Loucy (cell line): ENCODE results near the gene FTCD.

Source experiments
- H2AFZ ChIP-seq: fragments of 200-600 bp; sonication (generic); 2 replicates; pipeline ENCODE4 v1.6.0; 2016; ENCODE audit warnings: antibody characterized with exemption, mild to moderate bottlenecking, low read length, moderate library complexity
- H3F3A ChIP-seq: fragments of 200-600 bp; 2 replicates; pipeline ENCODE4 v1.6.0; 2016; ENCODE audit warnings: antibody characterized with exemption, low read depth, mild to moderate bottlenecking
- H3K27me3 ChIP-seq: fragments of 200-600 bp; sonication (generic); 2 replicates; pipeline ENCODE4 v1.6.1; 2014; ENCODE audit warnings: low read length, mild to moderate bottlenecking; ENCODE audit not compliant: insufficient read depth, poor library complexity, severe bottlenecking
- H3K36me3 ChIP-seq: fragments of 200-600 bp; sonication (generic); 2 replicates; pipeline ENCODE4 v1.6.1; 2016; ENCODE audit warnings: low read length; ENCODE audit not compliant: insufficient read depth
- H3K4me1 ChIP-seq: fragments of 200-600 bp; sonication (generic); 2 replicates; pipeline ENCODE4 v1.5.1; 2014; ENCODE audit warnings: low read length, mild to moderate bottlenecking; ENCODE audit not compliant: insufficient read depth, poor library complexity, severe bottlenecking
- H3K4me2 ChIP-seq: fragments of 200-600 bp; sonication (generic); 2 replicates; pipeline ENCODE4 v1.6.0; 2014; ENCODE audit warnings: antibody characterized with exemption, low read length, low read depth, mild to moderate bottlenecking; ENCODE audit not compliant: poor library complexity, severe bottlenecking
- H3K4me3 ChIP-seq: fragments of 200-600 bp; sonication (generic); 2 replicates; pipeline ENCODE4 v1.5.1; 2014; ENCODE audit warnings: low read length, mild to moderate bottlenecking, mixed read lengths; ENCODE audit not compliant: poor library complexity, severe bottlenecking
- H3K79me2 ChIP-seq: fragments of 200-600 bp; sonication (generic); 2 replicates; pipeline ENCODE4 v1.6.1; 2014; ENCODE audit warnings: low read length; ENCODE audit not compliant: insufficient read depth
- H3K9ac ChIP-seq: fragments of 200-600 bp; sonication (generic); 2 replicates; pipeline ENCODE4 v1.6.0; 2014; ENCODE audit warnings: mild to moderate bottlenecking, low read depth, low read length, moderate library complexity; ENCODE audit not compliant: poor library complexity, severe bottlenecking
- H3K9me2 ChIP-seq: fragments of 200-600 bp; sonication (generic); replicated peaks from 2 replicates; pipeline ENCODE4 v1.6.1; 2016; ENCODE audit warnings: low read depth, low read length, mixed read lengths
- H3K9me3 ChIP-seq: fragments of 200-600 bp; sonication (generic); 2 replicates; pipeline ENCODE4 v1.6.1; 2014; ENCODE audit warnings: mild to moderate bottlenecking, antibody characterized with exemption, low read length, low read depth; ENCODE audit not compliant: insufficient read depth
- H4K20me1 ChIP-seq: fragments of 200-600 bp; sonication (generic); 2 replicates; pipeline ENCODE4 v1.6.0; 2014; ENCODE audit warnings: antibody characterized with exemption, low read length, mild to moderate bottlenecking; ENCODE audit not compliant: insufficient read depth, poor library complexity, severe bottlenecking
- EZH2phosphoT487 ChIP-seq: fragments of 200-600 bp; IDR thresholded peaks from 2 replicates; pipeline ENCODE4 v1.6.1; 2018; ENCODE audit warnings: antibody characterized with exemption, mild to moderate bottlenecking, moderate library complexity, borderline replicate concordance
- TF ChIP-seq, protein P1 (sequence below): fragments of 200-600 bp; sonication (generic); conservative IDR thresholded peaks from 2 replicates; pipeline ENCODE4 v1.5.1; 2014; ENCODE audit warnings: mild to moderate bottlenecking, antibody characterized with exemption, low read length

The FTCD gene

DNA sequence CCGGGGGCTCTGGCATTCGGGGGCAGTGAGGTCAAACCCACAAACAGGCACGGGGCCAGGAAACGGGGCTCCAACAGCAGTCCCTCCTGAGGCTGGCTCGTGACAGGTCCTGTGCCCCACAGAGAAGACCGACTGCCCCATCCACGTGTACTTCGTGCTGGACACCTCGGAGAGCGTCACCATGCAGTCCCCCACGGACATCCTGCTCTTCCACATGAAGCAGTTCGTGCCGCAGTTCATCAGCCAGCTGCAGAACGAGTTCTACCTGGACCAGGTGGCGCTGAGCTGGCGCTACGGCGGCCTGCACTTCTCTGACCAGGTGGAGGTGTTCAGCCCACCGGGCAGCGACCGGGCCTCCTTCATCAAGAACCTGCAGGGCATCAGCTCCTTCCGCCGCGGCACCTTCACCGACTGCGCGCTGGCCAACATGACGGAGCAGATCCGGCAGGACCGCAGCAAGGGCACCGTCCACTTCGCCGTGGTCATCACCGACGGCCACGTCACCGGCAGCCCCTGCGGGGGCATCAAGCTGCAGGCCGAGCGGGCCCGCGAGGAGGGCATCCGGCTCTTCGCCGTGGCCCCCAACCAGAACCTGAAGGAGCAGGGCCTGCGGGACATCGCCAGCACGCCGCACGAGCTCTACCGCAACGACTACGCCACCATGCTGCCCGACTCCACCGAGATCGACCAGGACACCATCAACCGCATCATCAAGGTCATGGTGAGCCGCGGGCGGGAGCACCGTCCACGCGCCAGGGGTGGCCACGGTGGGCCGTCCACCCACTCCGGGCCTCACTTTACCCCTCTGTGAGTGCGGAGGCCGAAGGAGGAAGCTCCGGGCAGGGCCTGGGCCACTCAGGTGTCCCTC lies 43.3 kb downstream of the FTCD start:
- no peaks in the 10 kb centered on the region for H3K9me2 ChIP-seq
- no peaks in the 10 kb centered on the region for H3K79me2 ChIP-seq
- H3K36me3 ChIP-seq: no peaks in the 10 kb centered on the region
- no peak overlapping the region for H3K9ac ChIP-seq
- peaks cover 39% of the 10 kb centered on the region; the same call in 1 of the 2 replicates for H3K9me3 ChIP-seq
- no peak overlapping the region for H3K4me3 ChIP-seq
- H3K4me2 ChIP-seq: no peak overlapping the region
- H4K20me1 ChIP-seq: no peaks in the 10 kb centered on the region
- H3K4me1 ChIP-seq: no peaks in the 10 kb centered on the region
- H3K27me3 ChIP-seq: no peaks in the 10 kb centered on the region
- TF ChIP-seq EZH2phosphoT487: no peak
- TF ChIP-seq, protein P1, sequence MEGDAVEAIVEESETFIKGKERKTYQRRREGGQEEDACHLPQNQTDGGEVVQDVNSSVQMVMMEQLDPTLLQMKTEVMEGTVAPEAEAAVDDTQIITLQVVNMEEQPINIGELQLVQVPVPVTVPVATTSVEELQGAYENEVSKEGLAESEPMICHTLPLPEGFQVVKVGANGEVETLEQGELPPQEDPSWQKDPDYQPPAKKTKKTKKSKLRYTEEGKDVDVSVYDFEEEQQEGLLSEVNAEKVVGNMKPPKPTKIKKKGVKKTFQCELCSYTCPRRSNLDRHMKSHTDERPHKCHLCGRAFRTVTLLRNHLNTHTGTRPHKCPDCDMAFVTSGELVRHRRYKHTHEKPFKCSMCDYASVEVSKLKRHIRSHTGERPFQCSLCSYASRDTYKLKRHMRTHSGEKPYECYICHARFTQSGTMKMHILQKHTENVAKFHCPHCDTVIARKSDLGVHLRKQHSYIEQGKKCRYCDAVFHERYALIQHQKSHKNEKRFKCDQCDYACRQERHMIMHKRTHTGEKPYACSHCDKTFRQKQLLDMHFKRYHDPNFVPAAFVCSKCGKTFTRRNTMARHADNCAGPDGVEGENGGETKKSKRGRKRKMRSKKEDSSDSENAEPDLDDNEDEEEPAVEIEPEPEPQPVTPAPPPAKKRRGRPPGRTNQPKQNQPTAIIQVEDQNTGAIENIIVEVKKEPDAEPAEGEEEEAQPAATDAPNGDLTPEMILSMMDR: no peak
- no peaks in the 10 kb centered on the region for H3F3A ChIP-seq
- H2AFZ ChIP-seq: no peak overlapping the region

DNA sequence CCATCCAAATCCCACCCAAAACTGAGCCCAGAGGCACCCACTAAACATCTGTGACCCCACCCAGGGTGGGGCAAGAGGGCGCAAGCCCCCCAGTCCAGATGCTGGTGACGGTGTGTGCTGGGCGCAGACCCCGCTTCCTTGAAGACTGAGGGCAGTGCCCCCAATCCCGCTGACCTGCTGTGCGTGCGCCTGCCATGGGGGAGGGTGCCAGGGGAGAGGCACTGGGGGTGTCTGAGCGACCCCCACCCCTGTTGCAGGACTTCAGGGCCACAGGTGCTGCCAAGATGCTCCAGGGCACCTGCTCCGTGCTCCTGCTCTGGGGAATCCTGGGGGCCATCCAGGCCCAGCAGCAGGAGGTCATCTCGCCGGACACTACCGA lies 44.2 kb downstream of the FTCD start:
- no peak overlapping the region for H3K9ac ChIP-seq
- no peak overlapping the region for H3K4me2 ChIP-seq
- H3F3A ChIP-seq: no peaks in the 10 kb centered on the region
- H3K4me1 ChIP-seq: no peaks in the 10 kb centered on the region
- H3K4me3 ChIP-seq: no peak overlapping the region
- TF ChIP-seq EZH2phosphoT487: no peak
- TF ChIP-seq, protein P1: no peak
- no peaks in the 10 kb centered on the region for H4K20me1 ChIP-seq
- no peaks in the 10 kb centered on the region for H3K27me3 ChIP-seq
- peaks cover 37% of the 10 kb centered on the region; the same call in 1 of the 2 replicates for H3K9me3 ChIP-seq
- no peak overlapping the region for H2AFZ ChIP-seq
- no peaks in the 10 kb centered on the region for H3K36me3 ChIP-seq
- no peaks in the 10 kb centered on the region for H3K79me2 ChIP-seq
- no peaks in the 10 kb centered on the region for H3K9me2 ChIP-seq

DNA sequence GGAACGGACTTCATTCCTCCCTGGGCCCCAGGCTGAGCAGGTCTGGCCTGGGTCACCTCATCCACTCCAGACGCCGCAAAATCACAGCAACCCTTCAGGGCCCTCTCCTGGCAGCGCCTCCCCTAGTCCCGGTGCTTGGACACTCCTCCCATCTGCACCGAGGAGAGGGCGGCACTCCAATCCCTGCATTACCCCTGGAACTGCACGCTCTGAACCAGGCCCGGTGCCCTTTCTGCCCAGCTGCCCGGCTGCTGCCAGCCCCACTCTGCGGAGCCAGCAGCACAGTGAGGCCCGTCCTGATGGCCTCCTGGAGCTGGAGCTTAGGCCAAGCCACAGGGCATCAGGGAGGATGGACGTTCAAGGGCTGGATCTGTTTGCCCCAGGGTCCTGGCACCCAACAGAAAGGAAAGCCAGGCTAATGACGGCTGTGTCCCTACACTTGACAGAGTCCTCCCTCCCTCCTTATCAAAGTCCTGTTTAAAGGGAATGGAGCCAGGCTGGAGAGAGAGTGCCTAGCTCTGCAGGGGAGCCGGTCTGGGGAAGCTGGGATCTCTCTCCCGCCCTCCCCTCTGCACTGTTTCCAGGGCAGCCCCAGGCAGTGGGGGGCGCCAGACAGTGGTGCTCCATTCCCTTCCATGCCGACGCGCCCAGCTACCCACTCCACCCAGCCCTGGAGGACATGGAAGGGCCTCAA lies 44.7 kb downstream of the FTCD start:
- H2AFZ ChIP-seq: no peak overlapping the region
- no peak overlapping the region for H3K4me2 ChIP-seq
- no peaks in the 10 kb centered on the region for H3K27me3 ChIP-seq
- no peaks in the 10 kb centered on the region for H3K4me1 ChIP-seq
- no peak overlapping the region for H3K9ac ChIP-seq
- H3K36me3 ChIP-seq: no peaks in the 10 kb centered on the region
- H4K20me1 ChIP-seq: no peaks in the 10 kb centered on the region
- TF ChIP-seq, protein P1: no peak
- no peak for TF ChIP-seq EZH2phosphoT487
- no peaks in the 10 kb centered on the region for H3F3A ChIP-seq
- H3K79me2 ChIP-seq: no peaks in the 10 kb centered on the region
- H3K4me3 ChIP-seq: no peak overlapping the region
- H3K9me2 ChIP-seq: no peaks in the 10 kb centered on the region
- H3K9me3 ChIP-seq: peaks cover 34% of the 10 kb centered on the region; the same call in 1 of the 2 replicates
